Kidney (tissue), 14 donors: Measurements from ENCODE around the gene ZG16. TPM values are rescaled to one million over a fixed set of nuclear protein-coding genes. Genes with fewer than 3 reads are reported as not detected.

Experiments used
- DNase-seq, 5 donors: peaks; one replicate each; pipeline ENCODE4 v3.0.0-alpha.2; 2013 to 2020
- FAIRE-seq: peaks from 2 replicates; lab custom pipeline; 2012; peaks lifted over from hg19 to GRCh38; lab: Jason Lieb, UNC
- H3K27ac ChIP-seq, 2 donors: one replicate each; pipeline ENCODE4 v1.7.0; 2013; ENCODE audit warnings: low read depth in 2 of 2, low read length in 2 of 2, inconsistent platforms in 1 of 2
- H3K27me3 ChIP-seq: one replicate; pipeline ENCODE4 v1.7.1; 2013; ENCODE audit warnings: low read length, inconsistent platforms; ENCODE audit not compliant: control insufficient read depth, insufficient read depth
- H3K36me3 ChIP-seq, 3 donors: one replicate each; pipeline versions ENCODE4 v1.7.0 to v1.7.1; 2013; ENCODE audit warnings: low read length in 3 of 3, control low read depth in 1 of 3, inconsistent platforms in 1 of 3; ENCODE audit not compliant: insufficient read depth in 3 of 3, control insufficient read depth in 2 of 3
- H3K4me1 ChIP-seq, 3 donors: one replicate each; pipeline versions ENCODE4 v1.7.0 to v1.7.1; 2013; ENCODE audit warnings: low read length in 3 of 3, inconsistent platforms in 1 of 3, low read depth in 1 of 3; ENCODE audit not compliant: control insufficient read depth in 2 of 3, insufficient read depth in 2 of 3
- H3K4me3 ChIP-seq, 3 donors: one replicate each; pipeline versions ENCODE4 v1.7.0 to v1.8.1; 2013; ENCODE audit warnings: low read length in 3 of 3, control low read depth in 1 of 3, inconsistent platforms in 1 of 3
- H3K9ac ChIP-seq, 3 donors: one replicate each; pipeline versions ENCODE4 v1.7.0 to v1.7.1; 2013; ENCODE audit warnings: low read length in 3 of 3, control low read depth in 1 of 3, inconsistent platforms in 1 of 3
- H3K9me3 ChIP-seq, 3 donors: one replicate each; pipeline versions ENCODE4 v1.7.0 to v1.7.1; 2013; ENCODE audit warnings: low read length in 3 of 3, control low read depth in 1 of 3, inconsistent platforms in 1 of 3; ENCODE audit not compliant: control insufficient read depth in 2 of 3, insufficient read depth in 1 of 3
- intact Hi-C: fragments of 100-400 bp; cut with DNase I; formaldehyde crosslinking; loops from one replicate; pipeline ENCODE4 v1.11.1; 2022
- polyA plus RNA-seq: library from polyadenylated mRNA; stranded (reverse); fragments of 350-450 nt; fragmentation: Illumina TruSeq; extraction: RNeasy Lipid Tissue Mini Kit (QIAGEN cat#74804); gene quantifications from one replicate; pipeline ENCODE4 v1.2.3, GENCODE V29; 2014; ENCODE audit warnings: low read depth, low replicate concordance; ENCODE audit not compliant: insufficient read depth
- total RNA-seq: library from RNA; stranded (reverse); fragmentation: NEBNext Ultra II Directional; extraction: Animal tissue kit (Norgen Biotek cat#: 25700); gene quantifications from one replicate; pipeline ENCODE4 v1.2.1, GENCODE V29; 2021
- TF ChIP-seq, protein P1 (sequence below): IDR thresholded peaks from 3 replicates; pipeline ENCODE4 v1.5.1; 2012; ENCODE audit warnings: mild to moderate bottlenecking, moderate library complexity, borderline replicate concordance; ENCODE audit not compliant: insufficient read depth; ENCODE audit errors: extremely low read depth
- donor health status: control.
- donor health status: control.
- donor health status: control.
- donor health status: control.
- donor health status: control.
- donor health status: DM: yes; HTN: yes; CAD: no.
- donor health status: Normal renal cell carcinoma (clear cell type).

ZG16 gene
- total and polyA plus RNA-seq, 2 donors from 2014 or later: not detected

DNA sequence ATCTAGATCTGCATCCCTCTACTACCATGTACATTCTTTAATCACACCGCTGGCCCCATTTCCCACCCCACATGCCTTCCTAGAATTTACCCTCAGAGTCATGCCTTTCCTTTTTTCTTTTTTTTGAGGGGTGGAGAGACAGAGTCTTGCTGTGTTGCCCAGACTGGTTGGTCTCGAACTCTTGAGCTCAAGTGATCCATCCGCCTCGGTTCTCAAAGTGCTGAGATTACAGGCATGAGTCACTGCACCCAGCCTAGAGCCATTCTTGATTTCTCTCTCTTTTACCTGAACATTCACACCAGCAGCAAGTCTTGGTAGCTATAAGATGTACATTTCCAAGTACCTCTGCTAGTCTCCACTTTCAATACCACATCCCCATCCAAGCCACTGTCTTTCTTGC is 40.0 kb downstream of the ZG16 start:
- FAIRE-seq: no peak

DNA sequence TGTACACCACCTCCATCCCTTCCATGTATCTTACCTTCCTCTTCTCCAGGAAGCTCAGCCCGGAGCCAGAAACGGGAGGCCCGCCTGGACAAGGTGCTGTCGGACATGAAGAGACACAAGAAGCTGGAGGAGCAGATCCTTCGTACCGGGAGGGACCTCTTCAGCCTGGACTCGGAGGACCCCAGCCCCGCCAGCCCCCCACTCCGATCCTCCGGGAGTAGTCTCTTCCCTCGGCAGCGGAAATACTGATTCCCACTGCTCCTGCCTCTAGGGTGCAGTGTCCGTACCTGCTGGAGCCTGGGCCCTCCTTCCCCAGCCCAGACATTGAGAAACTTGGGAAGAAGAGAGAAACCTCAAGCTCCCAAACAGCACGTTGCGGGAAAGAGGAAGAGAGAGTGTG is 41.5 kb downstream of the ZG16 start:
- FAIRE-seq (no peak), DNase-seq (peak in 1 of 5 donors; percentile 72)
- peak overlapping the region in 2 of 3 donors; percentile 84 to 86 for H3K4me3 ChIP-seq

More for the DNA sequence above, 40.0 kb downstream of the ZG16 start:
- Histone ChIP-seq H3K4me3 (no peak overlapping the region), H3K4me1 (peaks cover 0 to 27% (median 14%) of the 10 kb centered on the region in 3 donors), H3K9me3 (no peaks in the 10 kb centered on the region), H3K36me3 (peaks cover 0 to 5% (median 0%) of the 10 kb centered on the region in 3 donors), H3K27ac (no peak overlapping the region), H3K9ac (no peak overlapping the region), H3K27me3 (no peaks in the 10 kb centered on the region)
- TF ChIP-seq, protein P1, sequence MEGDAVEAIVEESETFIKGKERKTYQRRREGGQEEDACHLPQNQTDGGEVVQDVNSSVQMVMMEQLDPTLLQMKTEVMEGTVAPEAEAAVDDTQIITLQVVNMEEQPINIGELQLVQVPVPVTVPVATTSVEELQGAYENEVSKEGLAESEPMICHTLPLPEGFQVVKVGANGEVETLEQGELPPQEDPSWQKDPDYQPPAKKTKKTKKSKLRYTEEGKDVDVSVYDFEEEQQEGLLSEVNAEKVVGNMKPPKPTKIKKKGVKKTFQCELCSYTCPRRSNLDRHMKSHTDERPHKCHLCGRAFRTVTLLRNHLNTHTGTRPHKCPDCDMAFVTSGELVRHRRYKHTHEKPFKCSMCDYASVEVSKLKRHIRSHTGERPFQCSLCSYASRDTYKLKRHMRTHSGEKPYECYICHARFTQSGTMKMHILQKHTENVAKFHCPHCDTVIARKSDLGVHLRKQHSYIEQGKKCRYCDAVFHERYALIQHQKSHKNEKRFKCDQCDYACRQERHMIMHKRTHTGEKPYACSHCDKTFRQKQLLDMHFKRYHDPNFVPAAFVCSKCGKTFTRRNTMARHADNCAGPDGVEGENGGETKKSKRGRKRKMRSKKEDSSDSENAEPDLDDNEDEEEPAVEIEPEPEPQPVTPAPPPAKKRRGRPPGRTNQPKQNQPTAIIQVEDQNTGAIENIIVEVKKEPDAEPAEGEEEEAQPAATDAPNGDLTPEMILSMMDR: no peak
- DNase-seq: no peak
- intact Hi-C loops: no loop called here

DNA sequence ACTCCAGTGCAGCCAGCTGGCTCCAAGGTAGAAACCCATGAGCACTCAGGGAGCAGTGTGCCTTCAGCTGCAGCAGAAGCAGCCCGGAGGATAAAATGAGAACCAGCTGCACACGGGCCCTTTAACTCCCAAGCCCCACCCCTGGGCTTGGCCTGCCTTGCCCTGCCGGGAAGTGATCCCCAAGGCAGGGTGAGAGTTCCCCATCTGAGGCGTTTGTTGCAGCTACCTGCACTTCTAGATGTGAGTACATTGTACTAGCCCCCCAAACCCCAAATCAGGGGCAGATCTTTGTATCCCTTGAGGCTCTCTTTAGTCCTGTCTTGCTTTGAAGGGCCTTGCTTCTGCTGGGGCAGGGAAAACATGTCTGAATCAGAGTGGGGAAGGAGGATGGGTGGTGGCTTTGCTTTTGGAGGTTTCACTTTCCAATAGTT is 42.2 kb downstream of the ZG16 start, which contains the start of gene MVP:
Gene MVP, plus strand, starts transcription at position 192 of the 431 bp plus-strand sequence. CDS start 10,088 bp downstream, outside the sequence.
- Histone ChIP-seq H3K27ac (peak within 1 kb of the TSS; percentile 87 to 90), H3K36me3 (peaks cover 0 to 5% (median 0%) of the 10 kb centered on the region in 3 donors), H3K9me3 (no peaks in the 10 kb centered on the region), H3K9ac (peak within 1 kb of the TSS; percentile 20 to 86 (median 24)), H3K4me1 (peaks cover 0 to 31% (median 25%) of the 10 kb centered on the region in 3 donors), H3K4me3 (peak within 1 kb of the TSS; percentile 36 to 86 (median 84)), H3K27me3 (no peaks in the 10 kb centered on the region)
- TF ChIP-seq, protein P1: no peak
- FAIRE-seq: no peak
- peak in 4 of 5 donors; percentile 45 to 91 (median 62) for DNase-seq
- intact Hi-C loops: no loop called here

More for the DNA sequence above, 41.5 kb downstream of the ZG16 start:
- Histone ChIP-seq H3K36me3 (peaks cover 0 to 5% (median 0%) of the 10 kb centered on the region in 3 donors), H3K9ac (no peak overlapping the region), H3K9me3 (no peaks in the 10 kb centered on the region), H3K27ac (no peak overlapping the region), H3K27me3 (no peaks in the 10 kb centered on the region), H3K4me1 (peaks cover 0 to 29% (median 18%) of the 10 kb centered on the region in 3 donors)
- TF ChIP-seq, protein P1: peak; percentile 12
- intact Hi-C loops: no loop called here
